IPS-15b (cell line): ENCODE data around the gene PRKN.

Experiments
- H3K27me3 ChIP-seq: one replicate; pipeline ENCODE4 v1.6.1; 2013; ENCODE audit warnings: low read length; ENCODE audit not compliant: control insufficient read depth, insufficient read depth
- H3K36me3 ChIP-seq: one replicate; pipeline ENCODE4 v1.6.1; 2013; ENCODE audit warnings: low read length; ENCODE audit not compliant: control insufficient read depth, insufficient read depth
- H3K4me1 ChIP-seq: one replicate; pipeline ENCODE4 v1.6.1; 2013; ENCODE audit warnings: mild to moderate bottlenecking, low read length; ENCODE audit not compliant: control insufficient read depth, insufficient read depth
- H3K4me3 ChIP-seq: one replicate; pipeline ENCODE4 v1.5.1; 2013; ENCODE audit warnings: low read depth, low read length
- H3K9ac ChIP-seq: one replicate; pipeline ENCODE4 v1.6.1; 2013; ENCODE audit warnings: low read depth, mild to moderate bottlenecking, low read length
- H3K9me3 ChIP-seq: one replicate; pipeline ENCODE4 v1.6.1; 2013; ENCODE audit warnings: mild to moderate bottlenecking, low read length; ENCODE audit not compliant: control insufficient read depth, insufficient read depth

The PRKN gene

GRCh38 chr6:162671580-162672165 lies 55.9 kb downstream of the PRKN start:
- no peaks in the 10 kb centered on the region for H3K36me3 ChIP-seq
- H3K9me3 ChIP-seq: no peaks in the 10 kb centered on the region
- no peak overlapping the region for H3K4me3 ChIP-seq
- no peak overlapping the region for H3K9ac ChIP-seq
- no peaks in the 10 kb centered on the region for H3K27me3 ChIP-seq
- no peaks in the 10 kb centered on the region for H3K4me1 ChIP-seq

- no peaks in the 10 kb centered on the region for H3K27me3 ChIP-seq
- H3K4me3 ChIP-seq: no peak overlapping the region
- H3K9ac ChIP-seq: no peak overlapping the region
- no peaks in the 10 kb centered on the region for H3K4me1 ChIP-seq
- no peaks in the 10 kb centered on the region for H3K36me3 ChIP-seq
- H3K9me3 ChIP-seq: no peaks in the 10 kb centered on the region
Observed at GRCh38 chr6:162670345-162670744, 57.2 kb downstream of the PRKN start.

- Histone ChIP-seq H3K36me3 (no peaks in the 10 kb centered on the region), H3K4me3 (no peak overlapping the region), H3K4me1 (no peaks in the 10 kb centered on the region), H3K9ac (no peak overlapping the region), H3K27me3 (no peaks in the 10 kb centered on the region), H3K9me3 (no peaks in the 10 kb centered on the region)
Observed at GRCh38 chr6:162666246-162666645, 61.3 kb downstream of the PRKN start.

- no peak overlapping the region for H3K9ac ChIP-seq
- no peaks in the 10 kb centered on the region for H3K9me3 ChIP-seq
- H3K4me3 ChIP-seq: no peak overlapping the region
- no peaks in the 10 kb centered on the region for H3K4me1 ChIP-seq
- H3K36me3 ChIP-seq: no peaks in the 10 kb centered on the region
- no peaks in the 10 kb centered on the region for H3K27me3 ChIP-seq
Observed at GRCh38 chr6:162653808-162654207, 73.8 kb downstream of the PRKN start.

GRCh38 chr6:162651505-162651904 lies 76.1 kb downstream of the PRKN start:
- Histone ChIP-seq H3K36me3 (no peaks in the 10 kb centered on the region), H3K4me3 (no peak overlapping the region), H3K9me3 (no peaks in the 10 kb centered on the region), H3K4me1 (no peaks in the 10 kb centered on the region), H3K27me3 (no peaks in the 10 kb centered on the region), H3K9ac (no peak overlapping the region)

- Histone ChIP-seq H3K36me3 (no peaks in the 10 kb centered on the region), H3K4me1 (no peaks in the 10 kb centered on the region), H3K27me3 (no peaks in the 10 kb centered on the region), H3K9me3 (no peaks in the 10 kb centered on the region), H3K4me3 (no peak overlapping the region), H3K9ac (no peak overlapping the region)
Observed at GRCh38 chr6:162649271-162649670, 78.3 kb downstream of the PRKN start.

GRCh38 chr6:162644153-162644552 lies 83.4 kb downstream of the PRKN start:
- H3K27me3 ChIP-seq: no peaks in the 10 kb centered on the region
- no peaks in the 10 kb centered on the region for H3K36me3 ChIP-seq
- H3K9me3 ChIP-seq: no peaks in the 10 kb centered on the region
- H3K4me3 ChIP-seq: no peak overlapping the region
- H3K9ac ChIP-seq: no peak overlapping the region
- H3K4me1 ChIP-seq: no peaks in the 10 kb centered on the region

GRCh38 chr6:162640756-162641155 lies 86.8 kb downstream of the PRKN start:
- H3K4me1 ChIP-seq: no peaks in the 10 kb centered on the region
- no peaks in the 10 kb centered on the region for H3K9me3 ChIP-seq
- no peaks in the 10 kb centered on the region for H3K36me3 ChIP-seq

GRCh38 chr6:162639951-162640350 lies 87.6 kb downstream of the PRKN start:
- H3K4me1 ChIP-seq: no peaks in the 10 kb centered on the region
- H3K9me3 ChIP-seq: no peaks in the 10 kb centered on the region
- H3K36me3 ChIP-seq: no peaks in the 10 kb centered on the region
- H3K27me3 ChIP-seq: no peaks in the 10 kb centered on the region
- H3K9ac ChIP-seq: no peak overlapping the region
- H3K4me3 ChIP-seq: no peak overlapping the region

More at GRCh38 chr6:162640756-162641155, 86.8 kb downstream of the PRKN start:
- Histone ChIP-seq H3K9ac (no peak overlapping the region), H3K27me3 (no peaks in the 10 kb centered on the region), H3K4me3 (no peak overlapping the region)

- no peak overlapping the region for H3K4me3 ChIP-seq
- H3K36me3 ChIP-seq: no peaks in the 10 kb centered on the region
- no peak overlapping the region for H3K9ac ChIP-seq
- no peaks in the 10 kb centered on the region for H3K9me3 ChIP-seq
- no peaks in the 10 kb centered on the region for H3K27me3 ChIP-seq
- no peaks in the 10 kb centered on the region for H3K4me1 ChIP-seq
Observed at GRCh38 chr6:162638931-162639574, 88.5 kb downstream of the PRKN start.

- Histone ChIP-seq H3K9me3 (no peaks in the 10 kb centered on the region), H3K27me3 (no peaks in the 10 kb centered on the region), H3K4me3 (no peak overlapping the region), H3K4me1 (no peaks in the 10 kb centered on the region), H3K36me3 (no peaks in the 10 kb centered on the region), H3K9ac (no peak overlapping the region)
Observed at GRCh38 chr6:162637317-162637716, 90.2 kb downstream of the PRKN start.

- Histone ChIP-seq H3K27me3 (no peaks in the 10 kb centered on the region), H3K4me1 (no peaks in the 10 kb centered on the region), H3K36me3 (no peaks in the 10 kb centered on the region), H3K9me3 (no peaks in the 10 kb centered on the region), H3K4me3 (no peak overlapping the region), H3K9ac (no peak overlapping the region)
Observed at GRCh38 chr6:162636167-162636566, 91.4 kb downstream of the PRKN start.
